T-cell (primary cell): ENCODE data around the gene TEKT3. TPM values are rescaled to one million over a fixed set of nuclear protein-coding genes. Genes with fewer than 3 reads are reported as not detected.

Source experiments
- ATAC-seq, 4 experiments: fragments of 200-7000 bp in 3 of 4; fragments of 150-1000 bp in 1 of 4; cut with Tn5 transposase; replicated peaks in 1 of 4; 1 replicate in 3 of 4; 2 replicates in 1 of 4; pipeline ENCODE4 v1.10.0; 2021; ENCODE audit warnings: moderate library complexity in 3 of 4, mild to moderate bottlenecking in 2 of 4, moderate number of reproducible peaks in 1 of 4
- CTCF ChIA-PET, 2 donors: fragments of 300-600 bp; sonication (Branson Sonifier 250); formaldehyde crosslinking; loops; one replicate each; lab custom pipeline; 2022; ENCODE audit warnings: antibody characterized with exemption in 2 of 2; lab: Charles Lee
- POLR2A ChIA-PET, 2 donors: fragments of 300-600 bp; sonication (Branson Sonifier 250); formaldehyde crosslinking; loops; one replicate each; lab custom pipeline; 2022; ENCODE audit warnings: antibody characterized with exemption in 2 of 2; lab: Charles Lee
- DNase-seq, 35 experiments: peaks; one replicate each; pipeline versions ENCODE4 v3.0.0 to v3.0.0-alpha.2; 2013 to 2023
- H3K27ac ChIP-seq: one replicate; pipeline ENCODE4 v1.5.1; 2013; ENCODE audit warnings: low read length
- H3K27me3 ChIP-seq, 2 experiments: replicated peaks in 1 of 2; 1 replicate in 1 of 2; 2 replicates in 1 of 2; pipeline versions ENCODE4 v1.6.1 to v1.7.0; 2013; ENCODE audit warnings: low read length in 1 of 2, mixed read lengths in 1 of 2; ENCODE audit not compliant: control insufficient read depth in 2 of 2, insufficient read depth in 2 of 2; ENCODE audit errors: extremely low read depth in 1 of 2
- H3K36me3 ChIP-seq, 2 donors: 1 replicate in 1 of 2; 2 replicates in 1 of 2; pipeline versions ENCODE4 v1.6.1 to v1.7.0; 2013; ENCODE audit warnings: low read length in 1 of 2; ENCODE audit not compliant: control insufficient read depth in 2 of 2, insufficient read depth in 1 of 2; ENCODE audit errors: extremely low read depth in 1 of 2
- H3K4me1 ChIP-seq, 2 experiments: 1 replicate in 1 of 2; 2 replicates in 1 of 2; pipeline versions ENCODE4 v1.6.1 to v1.7.0; 2013; ENCODE audit warnings: low read length in 2 of 2, mixed read lengths in 1 of 2; ENCODE audit not compliant: insufficient read depth in 2 of 2, control insufficient read depth in 1 of 2; ENCODE audit errors: extremely low read depth in 1 of 2
- H3K4me3 ChIP-seq, 2 donors: 1 replicate in 1 of 2; 2 replicates in 1 of 2; pipeline versions ENCODE4 v1.5.1 to v1.7.0; 2013; ENCODE audit warnings: mild to moderate bottlenecking in 2 of 2, low read length in 1 of 2, moderate library complexity in 1 of 2; ENCODE audit not compliant: control insufficient read depth in 1 of 2; ENCODE audit errors: extremely low read depth in 1 of 2
- H3K9me3 ChIP-seq: 2 replicates; pipeline ENCODE4 v1.7.0; 2013
- H3K27ac Mint-ChIP-seq, 2 donors: one replicate each; pipeline ENCODE4 v1.8.0; 2020 to 2021; ENCODE audit warnings: mild to moderate bottlenecking in 2 of 2, mixed read lengths in 2 of 2
- H3K27me3 Mint-ChIP-seq, 2 donors: one replicate each; pipeline ENCODE4 v1.8.0; 2021 to 2022; ENCODE audit warnings: mixed read lengths in 2 of 2
- H3K36me3 Mint-ChIP-seq: one replicate; pipeline ENCODE4 v1.8.0; 2021; ENCODE audit warnings: mixed read lengths
- H3K4me1 Mint-ChIP-seq, 3 donors: one replicate each; pipeline ENCODE4 v1.8.0; 2020 to 2022; ENCODE audit warnings: mixed read lengths in 3 of 3, mild to moderate bottlenecking in 1 of 3
- H3K4me3 Mint-ChIP-seq, 3 donors: one replicate each; pipeline ENCODE4 v1.8.0; 2020 to 2022; ENCODE audit warnings: mild to moderate bottlenecking in 3 of 3, mixed read lengths in 3 of 3, moderate library complexity in 3 of 3
- H3K9me3 Mint-ChIP-seq, 3 donors: one replicate each; pipeline ENCODE4 v1.8.0; 2020 to 2022; ENCODE audit warnings: mixed read lengths in 3 of 3
- WGBS: methylation state at CpG from one replicate; pipeline ENCODE4 v1.1.5; 2013; ENCODE audit warnings: missing lambda C conversion rate; ENCODE audit not compliant: insufficient coverage; 5-methylcytosine and 5-hydroxymethylcytosine counted together
- total RNA-seq, 35 experiments: library from RNA in 6 of 35; stranded (reverse) in 6 of 35; fragments of 120-200 nt in 1 of 35; gene quantifications; one replicate each; pipeline versions ENCODE4 v1.2.1 to v1.2.4 and lab custom pipeline; 2013 to 2026

TEKT3 gene
- total RNA-seq, 5 donors from 2014 or later (not counting 1 experiment from before 2014, with no cell fraction given), result 0.35 TPM; not detected in 4

- Mint-ChIP-seq H3K27ac (no peak overlapping the region), H3K9me3 (peaks cover 0 to 4% (median 0%) of the 10 kb centered on the region in 3 donors), H3K4me3 (no peak overlapping the region), H3K36me3 (no peaks in the 10 kb centered on the region), H3K27me3 (peaks cover 31 to 36% of the 10 kb centered on the region in 2 donors), H3K4me1 (no peaks in the 10 kb centered on the region)
- H3K36me3 ChIP-seq, result no peaks in the 10 kb centered on the region
- no peak overlapping the region for H3K4me3 ChIP-seq
- no CpG with 5 or more reads among the region's 2 CpGs for WGBS
- H3K27ac ChIP-seq, result no peak overlapping the region
- DNase-seq, result no peak
- H3K4me1 ChIP-seq, result no peaks in the 10 kb centered on the region
- no peak for ATAC-seq
- POLR2A ChIA-PET, result no interaction called here
- no peaks in the 10 kb centered on the region for H3K9me3 ChIP-seq
- CTCF ChIA-PET, result no interaction called here
- H3K27me3 ChIP-seq, result peaks cover 0 to 15% of the 10 kb centered on the region in 2 experiments
Observed at GRCh38 chr17:15381707-15382106, 40.3 kb upstream of the TEKT3 start.

- Mint-ChIP-seq H3K36me3 (no peaks in the 10 kb centered on the region), H3K4me3 (no peak overlapping the region), H3K27me3 (peaks cover 27 to 34% of the 10 kb centered on the region in 2 donors), H3K9me3 (no peaks in the 10 kb centered on the region), H3K27ac (no peak overlapping the region), H3K4me1 (no peaks in the 10 kb centered on the region)
- WGBS, result 100% methylated on average over 1 of the region's 4 CpGs
- Histone ChIP-seq H3K27ac (no peak overlapping the region), H3K27me3 (peaks cover 0 to 12% of the 10 kb centered on the region in 2 experiments), H3K4me1 (no peaks in the 10 kb centered on the region), H3K36me3 (no peaks in the 10 kb centered on the region), H3K4me3 (no peak overlapping the region), H3K9me3 (no peaks in the 10 kb centered on the region)
- DNase-seq (no peak), ATAC-seq (no peak)
- POLR2A ChIA-PET, result no interaction called here
- CTCF ChIA-PET, result no interaction called here
Observed at GRCh38 chr17:15380446-15380845, 39.0 kb upstream of the TEKT3 start.

GRCh38 chr17:15379659-15380058, 38.3 kb upstream of the TEKT3 start:
- DNase-seq (no peak), ATAC-seq (no peak)
- Histone ChIP-seq H3K4me1 (no peaks in the 10 kb centered on the region), H3K9me3 (no peaks in the 10 kb centered on the region), H3K36me3 (no peaks in the 10 kb centered on the region), H3K27ac (no peak overlapping the region), H3K27me3 (peaks cover 0 to 12% of the 10 kb centered on the region in 2 experiments), H3K4me3 (no peak overlapping the region)
- H3K36me3 Mint-ChIP-seq, result no peaks in the 10 kb centered on the region
- ChIA-PET POLR2A (no interaction called here), CTCF (no interaction called here)
- no peaks in the 10 kb centered on the region for H3K9me3 Mint-ChIP-seq
- H3K4me3 Mint-ChIP-seq, result no peak overlapping the region
- H3K27me3 Mint-ChIP-seq, result peaks cover 25 to 33% of the 10 kb centered on the region in 2 donors
- WGBS, result no CpG with 5 or more reads among the region's 5 CpGs
- no peak overlapping the region for H3K27ac Mint-ChIP-seq
- no peaks in the 10 kb centered on the region for H3K4me1 Mint-ChIP-seq

- Histone ChIP-seq H3K36me3 (no peaks in the 10 kb centered on the region), H3K4me1 (no peaks in the 10 kb centered on the region), H3K9me3 (no peaks in the 10 kb centered on the region), H3K4me3 (no peak overlapping the region), H3K27me3 (peaks cover 0 to 9% of the 10 kb centered on the region in 2 experiments), H3K27ac (no peak overlapping the region)
- 92% methylated on average over 2 of the region's 4 CpGs for whole genome bisulfite sequencing
- Mint-ChIP-seq H3K9me3 (no peaks in the 10 kb centered on the region), H3K36me3 (no peaks in the 10 kb centered on the region), H3K4me3 (no peak overlapping the region), H3K27me3 (peaks cover 18 to 27% of the 10 kb centered on the region in 2 donors), H3K4me1 (no peaks in the 10 kb centered on the region), H3K27ac (no peak overlapping the region)
- CTCF ChIA-PET, result interaction anchor here in 1 of 2 donors (0.6 kb wide), 1 partner anchor 55 kb away, joined by 10 read pairs; no protein-coding TSS in a partner anchor
- POLR2A ChIA-PET, result no interaction called here
- ATAC-seq, result no peak
- DNase-seq, result no peak
Observed at GRCh38 chr17:15378243-15378642, 36.8 kb upstream of the TEKT3 start.

DNA sequence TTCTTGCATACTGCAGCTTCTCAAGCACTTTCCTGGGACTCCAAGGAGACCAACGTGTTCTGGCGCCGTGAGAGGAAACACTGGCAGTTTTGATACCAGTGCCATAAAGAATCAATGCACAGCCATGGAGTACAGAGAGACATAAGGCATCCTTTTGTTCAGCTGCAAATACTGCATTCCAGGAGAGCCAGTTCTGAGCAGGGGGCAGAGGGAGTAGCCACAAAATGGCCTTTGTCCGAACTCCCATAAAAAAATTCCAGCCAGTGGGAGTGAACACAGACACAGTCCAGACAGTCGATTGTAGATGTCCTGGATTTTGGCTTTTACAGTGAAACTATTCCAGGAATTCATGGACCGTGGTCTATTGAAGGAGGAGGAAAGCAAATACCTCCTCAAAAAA, 36.2 kb upstream of the TEKT3 start:
- no peak overlapping the region for H3K27ac Mint-ChIP-seq
- Histone ChIP-seq H3K27ac (no peak overlapping the region), H3K27me3 (peaks cover 0 to 7% of the 10 kb centered on the region in 2 experiments), H3K9me3 (no peaks in the 10 kb centered on the region), H3K4me1 (no peaks in the 10 kb centered on the region), H3K4me3 (no peak overlapping the region), H3K36me3 (no peaks in the 10 kb centered on the region)
- no peaks in the 10 kb centered on the region for H3K9me3 Mint-ChIP-seq
- 92% methylated on average over 3 of the region's 6 CpGs for WGBS
- no peaks in the 10 kb centered on the region for H3K36me3 Mint-ChIP-seq
- no peak for ATAC-seq
- DNase-seq, result no peak
- peaks cover 18 to 21% of the 10 kb centered on the region in 2 donors for H3K27me3 Mint-ChIP-seq
- ChIA-PET CTCF (no interaction called here), POLR2A (no interaction called here)
- no peak overlapping the region for H3K4me3 Mint-ChIP-seq
- H3K4me1 Mint-ChIP-seq, result no peaks in the 10 kb centered on the region

- Histone ChIP-seq H3K4me3 (no peak overlapping the region), H3K27me3 (peaks cover 0 to 7% of the 10 kb centered on the region in 2 experiments), H3K9me3 (no peaks in the 10 kb centered on the region), H3K27ac (no peak overlapping the region), H3K4me1 (no peaks in the 10 kb centered on the region), H3K36me3 (no peaks in the 10 kb centered on the region)
- 100% methylated on average over 2 of the region's 4 CpGs for WGBS
- H3K9me3 Mint-ChIP-seq, result no peaks in the 10 kb centered on the region
- POLR2A ChIA-PET, result no interaction called here
- no peak overlapping the region for H3K27ac Mint-ChIP-seq
- no peaks in the 10 kb centered on the region for H3K4me1 Mint-ChIP-seq
- DNase-seq (no peak), ATAC-seq (no peak)
- no peak overlapping the region for H3K4me3 Mint-ChIP-seq
- CTCF ChIA-PET, result no interaction called here
- no peaks in the 10 kb centered on the region for H3K36me3 Mint-ChIP-seq
- H3K27me3 Mint-ChIP-seq, result peaks cover 18% of the 10 kb centered on the region in 2 donors
Observed at GRCh38 chr17:15377200-15377599, 35.8 kb upstream of the TEKT3 start.
